H1 (cell line): ENCODE measurements around the gene ADAM12. TPM values are rescaled to one million over a fixed set of nuclear protein-coding genes. Genes with fewer than 3 reads are reported as not detected.

ENCODE experiments used
- BACH1 ChIP-seq: IDR thresholded peaks from 2 replicates; pipeline ENCODE4 v1.6.1; 2012; ENCODE audit warnings: low read length, improper control_type of control experiment
- BCL11A ChIP-seq, 2 experiments: IDR thresholded peaks; one replicate each; pipeline ENCODE4 v1.6.1; 2011; ENCODE audit warnings: low read depth in 2 of 2, low read length in 2 of 2, mild to moderate bottlenecking in 2 of 2
- CBX5 ChIP-seq: fragments of 300-800, 300-1000 bp; sonication (generic); IDR thresholded peaks from 2 replicates; pipeline ENCODE4 v1.7.1; 2016; ENCODE audit warnings: antibody characterized with exemption, low read length, low read depth
- JUND ChIP-seq: IDR thresholded peaks from 2 replicates; pipeline ENCODE4 v1.6.1; 2011; ENCODE audit warnings: mild to moderate bottlenecking, improper control_type of control experiment, low read length
- KDM5A ChIP-seq: fragments of 200-600 bp; IDR thresholded peaks from 2 replicates; pipeline ENCODE4 v1.7.1; 2012; ENCODE audit warnings: mild to moderate bottlenecking, low read length, inconsistent platforms, mixed read lengths
- POLR2AphosphoS5 ChIP-seq: IDR thresholded peaks from 2 replicates; pipeline ENCODE4 v1.6.1; 2011; ENCODE audit warnings: low read depth, low read length
- RBBP5 ChIP-seq: IDR thresholded peaks from 2 replicates; pipeline ENCODE4 v1.7.1; 2012; ENCODE audit warnings: low read depth, mild to moderate bottlenecking, inconsistent platforms, low read length, moderate library complexity, borderline replicate concordance
- RNF2 ChIP-seq: fragments of 200-900, 300-1000 bp; sonication (generic); IDR thresholded peaks from 2 replicates; pipeline ENCODE4 v1.7.1; 2016; ENCODE audit warnings: borderline replicate concordance, low read depth, mild to moderate bottlenecking, antibody characterized with exemption, low read length; ENCODE audit not compliant: poor library complexity, severe bottlenecking; ENCODE audit errors: missing control alignments
- SIRT6 ChIP-seq: IDR thresholded peaks from one replicate; pipeline ENCODE4 v1.7.1; 2012; ENCODE audit warnings: low read length, inconsistent platforms
- SRF ChIP-seq: IDR thresholded peaks from 2 replicates; pipeline ENCODE4 v1.6.1; 2011; ENCODE audit warnings: mild to moderate bottlenecking, low read depth, low read length, moderate library complexity
- TEAD4 ChIP-seq: IDR thresholded peaks from 2 replicates; pipeline ENCODE4 v1.6.1; 2012; ENCODE audit warnings: low read depth, low read length, inconsistent platforms, mixed read lengths
- polyA plus RNA-seq, 7 experiments: library from polyadenylated mRNA; depleted of rRNA in 3 of 7; stranded (reverse) in 5 of 7; unstranded in 2 of 7; fragments of >200 nt in 5 of 7; fragments of 200-250 nt in 2 of 7; gene quantifications; 1 replicate in 5 of 7; 2 replicates in 1 of 7; 4 replicates in 1 of 7; pipeline versions ENCODE4 v1.2.1 to v1.2.3, GENCODE V29; 2011 to 2013; ENCODE audit warnings: missing spikeins in 2 of 7, mixed read lengths in 2 of 7
- total RNA-seq: library from RNA; stranded (reverse); fragmentation: NEBNext Ultra II Directional; extraction: Animal tissue kit (Norgen Biotek cat#: 25700); gene quantifications from 2 replicates; pipeline ENCODE4 v1.2.1, GENCODE V29; 2021

Gene ADAM12
- total and polyA plus RNA-seq, 2 of the 8 experiments (the other 6 are each of a cell fraction or from before 2014, with no cell fraction given) = 0.07 to 0.17 TPM

DNA sequence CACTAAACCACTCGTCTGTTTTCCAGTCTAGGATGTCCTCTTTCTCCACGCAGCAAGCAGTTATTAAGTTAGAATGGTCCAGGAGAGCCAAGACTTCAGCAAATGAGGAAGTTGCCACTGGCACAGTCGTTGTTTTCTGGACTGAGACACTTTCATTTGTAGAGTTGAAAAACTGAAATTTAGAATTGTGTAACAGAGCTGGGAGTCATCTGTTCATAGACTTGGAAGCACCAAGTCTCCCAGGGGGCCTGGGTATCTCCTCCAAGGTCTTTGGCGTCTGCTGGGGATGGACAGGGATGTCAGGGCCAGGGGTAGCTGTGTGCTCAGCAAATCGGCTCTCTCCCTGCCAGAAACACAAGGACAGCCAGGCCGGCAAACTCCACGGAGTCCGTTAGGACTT is 283.5 kb downstream of the ADAM12 start (continued):
- no peak for TF ChIP-seq RNF2
- TF ChIP-seq BACH1 = no peak
- TF ChIP-seq RBBP5 = no peak
- TF ChIP-seq SIRT6 = no peak
- no peak for TF ChIP-seq CBX5
- no peak for TF ChIP-seq BCL11A (IDR thresholded peaks at IDR 0.05; ENCODE audit: low read depth in 2 of 2, low read length in 2 of 2)
- TF ChIP-seq KDM5A = no peak
- no peak for TF ChIP-seq TEAD4
- no peak for TF ChIP-seq SRF
- no peak for TF ChIP-seq POLR2AphosphoS5
- no peak for TF ChIP-seq JUND
